ENCODE results near the gene GATA5. TPM values are rescaled to one million over a fixed set of nuclear protein-coding genes. Genes with fewer than 3 reads are reported as not detected.
A peak's percentile ranks its signal among the peaks of the same experiment; 100 is the strongest.

The GATA5 gene, protein sequence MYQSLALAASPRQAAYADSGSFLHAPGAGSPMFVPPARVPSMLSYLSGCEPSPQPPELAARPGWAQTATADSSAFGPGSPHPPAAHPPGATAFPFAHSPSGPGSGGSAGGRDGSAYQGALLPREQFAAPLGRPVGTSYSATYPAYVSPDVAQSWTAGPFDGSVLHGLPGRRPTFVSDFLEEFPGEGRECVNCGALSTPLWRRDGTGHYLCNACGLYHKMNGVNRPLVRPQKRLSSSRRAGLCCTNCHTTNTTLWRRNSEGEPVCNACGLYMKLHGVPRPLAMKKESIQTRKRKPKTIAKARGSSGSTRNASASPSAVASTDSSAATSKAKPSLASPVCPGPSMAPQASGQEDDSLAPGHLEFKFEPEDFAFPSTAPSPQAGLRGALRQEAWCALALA
- total RNA-seq (2014; rRNA removed) (0.18 and 0.46 TPM in 2 replicates), Bru-seq, nascent RNA (percentile 10 among the genes with signal in this experiment), BruChase-seq, experiment 1, labeled RNA remaining after a 6-hour chase (not detected), BruChase-seq, experiment 2, labeled RNA remaining after a 2-hour chase (percentile 6 among the genes with signal in this experiment)
- long read RNA-seq, partial matches to known transcripts = 0 of 1 reads
- long read RNA-seq, other reads (novel, unspliced or antisense) = 1 of 1 reads

- peaks cover 39% of the 10 kb centered on the region for H3K27me3 ChIP-seq (ENCODE audit: low read length)
- H2AFZ ChIP-seq (ENCODE audit: low read length) = no peak within 1 kb of the TSS
- TF ChIP-seq EZH2phosphoT487 (IDR thresholded peaks at IDR 0.05; ENCODE audit: borderline replicate concordance, low read length) (no peak), EZH2 (IDR thresholded peaks at IDR 0.05; ENCODE audit: low read length, unreplicated experiment) (no peak)
- TF ChIP-seq, protein P1, sequence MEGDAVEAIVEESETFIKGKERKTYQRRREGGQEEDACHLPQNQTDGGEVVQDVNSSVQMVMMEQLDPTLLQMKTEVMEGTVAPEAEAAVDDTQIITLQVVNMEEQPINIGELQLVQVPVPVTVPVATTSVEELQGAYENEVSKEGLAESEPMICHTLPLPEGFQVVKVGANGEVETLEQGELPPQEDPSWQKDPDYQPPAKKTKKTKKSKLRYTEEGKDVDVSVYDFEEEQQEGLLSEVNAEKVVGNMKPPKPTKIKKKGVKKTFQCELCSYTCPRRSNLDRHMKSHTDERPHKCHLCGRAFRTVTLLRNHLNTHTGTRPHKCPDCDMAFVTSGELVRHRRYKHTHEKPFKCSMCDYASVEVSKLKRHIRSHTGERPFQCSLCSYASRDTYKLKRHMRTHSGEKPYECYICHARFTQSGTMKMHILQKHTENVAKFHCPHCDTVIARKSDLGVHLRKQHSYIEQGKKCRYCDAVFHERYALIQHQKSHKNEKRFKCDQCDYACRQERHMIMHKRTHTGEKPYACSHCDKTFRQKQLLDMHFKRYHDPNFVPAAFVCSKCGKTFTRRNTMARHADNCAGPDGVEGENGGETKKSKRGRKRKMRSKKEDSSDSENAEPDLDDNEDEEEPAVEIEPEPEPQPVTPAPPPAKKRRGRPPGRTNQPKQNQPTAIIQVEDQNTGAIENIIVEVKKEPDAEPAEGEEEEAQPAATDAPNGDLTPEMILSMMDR (conservative IDR thresholded peaks at IDR 0.05; ENCODE audit: low read depth, low read length) = no peak
- BruUV-seq (replicated peaks) = no TSS peak
- H3K79me2 ChIP-seq (ENCODE audit: low read length) = no peaks in the 10 kb centered on the region
- intact Hi-C loops (cut with micrococcal nuclease) = no loop called here
- H3K4me1 ChIP-seq (ENCODE audit: insufficient read depth, low read length) = no peaks in the 10 kb centered on the region
- H3K36me3 ChIP-seq (ENCODE audit: low read depth, low read length) = no peaks in the 10 kb centered on the region
- DNase-seq (no peak), ATAC-seq (peak; percentile 14; the same call in 1 of the 2 replicates)
- no peaks in the 10 kb centered on the region for H3K9me3 ChIP-seq (ENCODE audit: low read length)
- H3F3A ChIP-seq (ENCODE audit: low read length, unreplicated experiment) = no peaks in the 10 kb centered on the region
- H3K27ac ChIP-seq (ENCODE audit: low read length) = no peak within 1 kb of the TSS
- H4K20me1 ChIP-seq (ENCODE audit: low read length) = no peaks in the 10 kb centered on the region
- ChIA-PET POLR2A (ENCODE audit: unreplicated experiment) (no interaction called here), CTCF (no interaction called here)
- no peak within 1 kb of the TSS for H3K9ac ChIP-seq (ENCODE audit: low read length)
- peak within 1 kb of the TSS; percentile 56 for H3K4me2 ChIP-seq (ENCODE audit: low read length)
- peak within 1 kb of the TSS; percentile 23; the same call in 1 of the 2 replicates for H3K4me3 ChIP-seq (ENCODE audit: low read length)
- H3K9me2 ChIP-seq (replicated peaks; ENCODE audit: low read length) = no peaks in the 10 kb centered on the region
Observed at GRCh38 chr20:62475772-62476055, at the start of gene GATA5. GATA5 (minus strand) TSS chr20:62475995; CDS start chr20:62475521, 474 bp downstream.

GRCh38 chr20:62525014-62525413, 49.2 kb upstream of the GATA5 start:
- Histone ChIP-seq H4K20me1 (ENCODE audit: low read length) (no peaks in the 10 kb centered on the region), H3K4me2 (ENCODE audit: low read length) (no peak overlapping the region), H3F3A (ENCODE audit: low read length, unreplicated experiment) (no peaks in the 10 kb centered on the region), H3K27me3 (ENCODE audit: low read length) (no peaks in the 10 kb centered on the region; the same call in 1 of the 2 replicates), H3K79me2 (ENCODE audit: low read length) (no peaks in the 10 kb centered on the region), H3K4me1 (ENCODE audit: insufficient read depth, low read length) (peaks cover 9% of the 10 kb centered on the region), H3K9me2 (replicated peaks; ENCODE audit: low read length) (no peaks in the 10 kb centered on the region), H3K27ac (ENCODE audit: low read length) (no peak overlapping the region), H3K9ac (ENCODE audit: low read length) (no peak overlapping the region), H3K4me3 (ENCODE audit: low read length) (no peak overlapping the region), H3K36me3 (ENCODE audit: low read depth, low read length) (no peaks in the 10 kb centered on the region), H3K9me3 (ENCODE audit: low read length) (no peaks in the 10 kb centered on the region), H2AFZ (ENCODE audit: low read length) (no peak overlapping the region)
- TF ChIP-seq, protein P1 (conservative IDR thresholded peaks at IDR 0.05; ENCODE audit: low read depth, low read length) = no peak
- no peak for TF ChIP-seq EZH2phosphoT487 (IDR thresholded peaks at IDR 0.05; ENCODE audit: borderline replicate concordance, low read length)
- TF ChIP-seq EZH2 (IDR thresholded peaks at IDR 0.05; ENCODE audit: low read length, unreplicated experiment) = no peak
- no TSS peak for BruUV-seq (replicated peaks)
- intact Hi-C loops (cut with micrococcal nuclease) = no loop called here
- POLR2A ChIA-PET (ENCODE audit: unreplicated experiment) = no interaction called here
- ATAC-seq (no peak), DNase-seq (no peak)
- CTCF ChIA-PET = no interaction called here

- H4K20me1 ChIP-seq (ENCODE audit: low read length) = no peaks in the 10 kb centered on the region
- ATAC-seq (no peak), DNase-seq (no peak)
- intact Hi-C loops (cut with micrococcal nuclease) = no loop called here
- H3K9me2 ChIP-seq (replicated peaks; ENCODE audit: low read length) = no peaks in the 10 kb centered on the region
- H3K9me3 ChIP-seq (ENCODE audit: low read length) = no peaks in the 10 kb centered on the region
- POLR2A ChIA-PET (ENCODE audit: unreplicated experiment) = no interaction called here
- no peak overlapping the region for H3K4me3 ChIP-seq (ENCODE audit: low read length)
- BruUV-seq (replicated peaks) = no TSS peak
- H3K9ac ChIP-seq (ENCODE audit: low read length) = no peak overlapping the region
- no peak overlapping the region for H3K4me2 ChIP-seq (ENCODE audit: low read length)
- H3K36me3 ChIP-seq (ENCODE audit: low read depth, low read length) = no peaks in the 10 kb centered on the region
- CTCF ChIA-PET = no interaction called here
- peaks cover 9% of the 10 kb centered on the region for H3K4me1 ChIP-seq (ENCODE audit: insufficient read depth, low read length)
- no peak overlapping the region for H3K27ac ChIP-seq (ENCODE audit: low read length)
- H2AFZ ChIP-seq (ENCODE audit: low read length) = no peak overlapping the region
- no peaks in the 10 kb centered on the region; the same call in 1 of the 2 replicates for H3K27me3 ChIP-seq (ENCODE audit: low read length)
- no peaks in the 10 kb centered on the region for H3K79me2 ChIP-seq (ENCODE audit: low read length)
- TF ChIP-seq, protein P1 (conservative IDR thresholded peaks at IDR 0.05; ENCODE audit: low read depth, low read length) = no peak
- TF ChIP-seq EZH2phosphoT487 (IDR thresholded peaks at IDR 0.05; ENCODE audit: borderline replicate concordance, low read length) (no peak), EZH2 (IDR thresholded peaks at IDR 0.05; ENCODE audit: low read length, unreplicated experiment) (no peak)
- H3F3A ChIP-seq (ENCODE audit: low read length, unreplicated experiment) = no peaks in the 10 kb centered on the region
Observed at GRCh38 chr20:62524505-62524911, 48.7 kb upstream of the GATA5 start.
